Skin of body (tissue), 2 donors: Measurements from ENCODE around the gene CLCN6. TPM values are rescaled to one million over a fixed set of nuclear protein-coding genes. Genes with fewer than 3 reads are reported as not detected.

ENCODE experiments used
- DNase-seq: peaks from one replicate; lab custom pipeline; 2025; lab: John Stamatoyannopoulos, UW
- total RNA-seq: library from RNA; depleted of rRNA; stranded (reverse); fragments of >200 nt; gene quantifications from one replicate; pipeline ENCODE4 v1.2.3, GENCODE V29; 2014

CLCN6 gene
- total RNA-seq, 1 donor from 2014 or later: 9.4 TPM

GRCh38 chr1:11823366-11824137 lies 17.6 kb downstream of the CLCN6 start:
- no peak for DNase-seq

GRCh38 chr1:11825131-11825530 lies 19.1 kb downstream of the CLCN6 start:
- DNase-seq: no peak

- no peak for DNase-seq
Observed at GRCh38 chr1:11826946-11827345, 21.0 kb downstream of the CLCN6 start.

- DNase-seq: no peak
Observed at GRCh38 chr1:11828511-11828910, 22.5 kb downstream of the CLCN6 start.

GRCh38 chr1:11831945-11832725 lies 26.1 kb downstream of the CLCN6 start:
- no peak for DNase-seq

- DNase-seq: no peak
Observed at GRCh38 chr1:11833497-11833896, 27.5 kb downstream of the CLCN6 start.

GRCh38 chr1:11833900-11834299 lies 27.9 kb downstream of the CLCN6 start:
- DNase-seq: no peak

GRCh38 chr1:11835441-11836225 lies 29.6 kb downstream of the CLCN6 start:
- no peak for DNase-seq

GRCh38 chr1:11836955-11837766 lies 31.2 kb downstream of the CLCN6 start:
- no peak for DNase-seq

GRCh38 chr1:11837767-11838348 lies 31.9 kb downstream of the CLCN6 start:
- DNase-seq: no peak

- DNase-seq: peak; percentile 46
Observed at GRCh38 chr1:11838349-11839272, 32.6 kb downstream of the CLCN6 start.

GRCh38 chr1:11839727-11840705 lies 34.0 kb downstream of the CLCN6 start:
- no peak for DNase-seq

GRCh38 chr1:11841245-11842153 lies 35.5 kb downstream of the CLCN6 start:
- DNase-seq: no peak

GRCh38 chr1:11842154-11843041 lies 36.4 kb downstream of the CLCN6 start:
- DNase-seq: peak; percentile 13

GRCh38 chr1:11845641-11846335 lies 39.8 kb downstream of the CLCN6 start:
- DNase-seq: no peak
